OCI-LY1 (cell line): ENCODE data around the gene BTG4.

Source experiments
- H2AFZ ChIP-seq: fragments of 200-600 bp; sonication (generic), shearing (Covaris generic); 2 replicates; pipeline ENCODE4 v1.6.0; 2014; ENCODE audit warnings: antibody characterized with exemption, mild to moderate bottlenecking, low read length
- H3F3A ChIP-seq: fragments of 200-600 bp; sonication (generic), shearing (Covaris generic); 2 replicates; pipeline ENCODE4 v1.6.0; 2014; ENCODE audit warnings: mild to moderate bottlenecking, antibody characterized with exemption, low read length, moderate library complexity; ENCODE audit not compliant: insufficient read depth
- H3K27ac ChIP-seq: fragments of 200-600 bp; sonication (generic); 2 replicates; pipeline ENCODE4 v1.5.1; 2014; ENCODE audit warnings: low read length, mixed run types, mild to moderate bottlenecking, low read depth; ENCODE audit not compliant: poor library complexity, severe bottlenecking
- H3K27me3 ChIP-seq: fragments of 200-600 bp; sonication (generic); 2 replicates; pipeline ENCODE4 v1.6.0; 2014; ENCODE audit warnings: antibody characterized with exemption, mild to moderate bottlenecking, low read length, moderate library complexity; ENCODE audit not compliant: insufficient read depth
- H3K36me3 ChIP-seq: fragments of 200-600 bp; sonication (generic); 2 replicates; pipeline ENCODE4 v1.6.1; 2014; ENCODE audit warnings: mild to moderate bottlenecking, antibody characterized with exemption, low read length, moderate library complexity, mixed read lengths; ENCODE audit not compliant: insufficient read depth
- H3K4me1 ChIP-seq: fragments of 200-600 bp; sonication (generic); 2 replicates; pipeline ENCODE4 v1.5.1; 2014; ENCODE audit warnings: mild to moderate bottlenecking, low read length, moderate library complexity; ENCODE audit not compliant: insufficient read depth, severe bottlenecking
- H3K4me2 ChIP-seq: fragments of 200-600 bp; sonication (generic), shearing (Covaris generic); 2 replicates; pipeline ENCODE4 v1.6.1; 2014; ENCODE audit warnings: low read length
- H3K4me3 ChIP-seq: fragments of 200-600 bp; sonication (generic); 2 replicates; pipeline ENCODE4 v1.5.1; 2014; ENCODE audit warnings: low read length, low read depth, mild to moderate bottlenecking, mixed read lengths; ENCODE audit not compliant: poor library complexity, severe bottlenecking
- H3K79me2 ChIP-seq: fragments of 200-600 bp; shearing (Covaris generic); 2 replicates; pipeline ENCODE4 v1.6.1; 2016; ENCODE audit warnings: mixed run types, low read length, mixed read lengths; ENCODE audit not compliant: insufficient read depth
- H3K9ac ChIP-seq: fragments of 200-600 bp; sonication (generic), shearing (Covaris generic); 2 replicates; pipeline ENCODE4 v1.6.1; 2014; ENCODE audit warnings: mild to moderate bottlenecking, low read length, mixed read lengths
- H3K9me2 ChIP-seq: fragments of 200-600 bp; sonication (generic), shearing (Covaris generic); 2 replicates; pipeline ENCODE4 v1.6.1; 2014; ENCODE audit warnings: low read depth, mild to moderate bottlenecking, low read length, mixed read lengths
- H3K9me3 ChIP-seq: fragments of 200-600 bp; shearing (Covaris generic); 2 replicates; pipeline ENCODE4 v1.6.1; 2014; ENCODE audit warnings: low read length, mixed read lengths
- H4K20me1 ChIP-seq: fragments of 200-600 bp; sonication (generic), shearing (Covaris generic); 2 replicates; pipeline ENCODE4 v1.6.0; 2016; ENCODE audit warnings: mild to moderate bottlenecking, low read length; ENCODE audit not compliant: insufficient read depth
- CTCF ChIP-seq: fragments of 200-600 bp; sonication (generic), shearing (Covaris generic); IDR thresholded peaks from 2 replicates; pipeline ENCODE4 v1.5.1; 2017; ENCODE audit warnings: mild to moderate bottlenecking, antibody characterized with exemption, low read length, moderate library complexity, mixed read lengths
- EZH2 ChIP-seq: fragments of 200-600 bp; sonication (generic), shearing (Covaris generic); IDR thresholded peaks from 2 replicates; pipeline ENCODE4 v1.8.0; 2017; ENCODE audit warnings: borderline replicate concordance, mixed run types, mild to moderate bottlenecking, antibody characterized with exemption, low read length, moderate library complexity, mixed read lengths

BTG4 gene

GRCh38 chr11:111477898-111478297, 34.3 kb downstream of the BTG4 start:
- TF ChIP-seq CTCF, result no peak
- no peaks in the 10 kb centered on the region for H4K20me1 ChIP-seq
- no peaks in the 10 kb centered on the region for H3F3A ChIP-seq
- H3K4me2 ChIP-seq, result no peak overlapping the region
- H3K36me3 ChIP-seq, result no peaks in the 10 kb centered on the region
- H3K4me1 ChIP-seq, result no peaks in the 10 kb centered on the region
- no peak overlapping the region for H3K9ac ChIP-seq
- H3K9me3 ChIP-seq, result peaks cover 5% of the 10 kb centered on the region; the same call in 1 of the 2 replicates
- no peaks in the 10 kb centered on the region; the same call in 1 of the 2 replicates for H3K27me3 ChIP-seq
- no peak overlapping the region for H3K27ac ChIP-seq
- H3K9me2 ChIP-seq, result no peaks in the 10 kb centered on the region; the same call in 1 of the 2 replicates
- H3K4me3 ChIP-seq, result no peak overlapping the region
- H3K79me2 ChIP-seq, result no peaks in the 10 kb centered on the region
- no peak overlapping the region for H2AFZ ChIP-seq

- H3K9me3 ChIP-seq, result 0 out of 2 replicates have a peak, but pooled peaks cover 4% of the 10 kb centered on the region
- no peaks in the 10 kb centered on the region for H4K20me1 ChIP-seq
- no peaks in the 10 kb centered on the region; the same call in 1 of the 2 replicates for H3K9me2 ChIP-seq
- no peaks in the 10 kb centered on the region for H3K4me1 ChIP-seq
- TF ChIP-seq CTCF, result no peak
- H3K27ac ChIP-seq, result no peak overlapping the region
- no peak overlapping the region for H3K9ac ChIP-seq
- H3K27me3 ChIP-seq, result no peaks in the 10 kb centered on the region; the same call in 1 of the 2 replicates
- no peaks in the 10 kb centered on the region for H3F3A ChIP-seq
- H3K4me3 ChIP-seq, result no peak overlapping the region
- no peaks in the 10 kb centered on the region for H3K36me3 ChIP-seq
- no peak overlapping the region for H2AFZ ChIP-seq
- H3K4me2 ChIP-seq, result no peak overlapping the region
- no peaks in the 10 kb centered on the region for H3K79me2 ChIP-seq
Observed at GRCh38 chr11:111476956-111477355, 35.2 kb downstream of the BTG4 start.

GRCh38 chr11:111476366-111476765, 35.8 kb downstream of the BTG4 start:
- Histone ChIP-seq H3K4me3 (no peak overlapping the region), H2AFZ (no peak overlapping the region), H3K27me3 (no peaks in the 10 kb centered on the region; the same call in 1 of the 2 replicates), H3K4me2 (no peak overlapping the region), H3K9ac (no peak overlapping the region), H3K27ac (no peak overlapping the region), H4K20me1 (no peaks in the 10 kb centered on the region), H3F3A (no peaks in the 10 kb centered on the region), H3K36me3 (no peaks in the 10 kb centered on the region), H3K9me3 (0 out of 2 replicates have a peak, but pooled peaks cover 4% of the 10 kb centered on the region), H3K4me1 (no peaks in the 10 kb centered on the region), H3K9me2 (no peaks in the 10 kb centered on the region; the same call in 1 of the 2 replicates), H3K79me2 (no peaks in the 10 kb centered on the region)
- TF ChIP-seq CTCF, result no peak
- TF ChIP-seq EZH2, result no peak
